ENCODE data around the gene GMPS. TPM values are rescaled to one million over a fixed set of nuclear protein-coding genes. Genes with fewer than 3 reads are reported as not detected.

The GMPS gene
- total and polyA plus RNA-seq, 8 donors, result 8.0 to 38.7 (median 30.2) TPM

GRCh38 chr3:155989536-155989935 is 119.1 kb downstream of the GMPS start:
- intact Hi-C loops (cut with DNase I), result no loop called here
- no peaks in the 10 kb centered on the region for H3K4me1 ChIP-seq
- TF ChIP-seq CTCF (IDR thresholded peaks at IDR 0.05), result no peak
- H3K27ac ChIP-seq, result no peak overlapping the region
- no peaks in the 10 kb centered on the region for H3K27me3 ChIP-seq
- DNase-seq, result no peak
- FAIRE-seq, result no peak
- no peak for ATAC-seq
- no peak overlapping the region for H3K4me3 ChIP-seq
- no peaks in the 10 kb centered on the region for H3K36me3 ChIP-seq
- no peaks in the 10 kb centered on the region for H3K9me3 ChIP-seq

GRCh38 chr3:155991212-155991611 is 120.8 kb downstream of the GMPS start:
- no peak overlapping the region for H3K4me3 ChIP-seq
- no peak overlapping the region for H3K27ac ChIP-seq
- DNase-seq (no peak), ATAC-seq (no peak), FAIRE-seq (no peak)
- 69 to 75% methylated on average over 4 of the region's 4 CpGs for WGBS, 2 donors
- no peaks in the 10 kb centered on the region for H3K4me1 ChIP-seq
- H3K27me3 ChIP-seq, result no peaks in the 10 kb centered on the region
- no peaks in the 10 kb centered on the region for H3K36me3 ChIP-seq
- intact Hi-C loops (cut with DNase I), result no loop called here
- H3K9me3 ChIP-seq, result no peaks in the 10 kb centered on the region
- TF ChIP-seq CTCF (IDR thresholded peaks at IDR 0.05), result no peak

GRCh38 chr3:155991847-155992246 is 121.4 kb downstream of the GMPS start:
- WGBS, 2 donors, result 79 to 91% methylated on average over 1 of the region's 1 CpG
- Histone ChIP-seq H3K4me3 (no peak overlapping the region), H3K4me1 (no peaks in the 10 kb centered on the region), H3K27ac (no peak overlapping the region), H3K36me3 (no peaks in the 10 kb centered on the region), H3K9me3 (no peaks in the 10 kb centered on the region), H3K27me3 (no peaks in the 10 kb centered on the region)
- no peak for FAIRE-seq
- ATAC-seq, result no peak
- no peak for TF ChIP-seq CTCF (IDR thresholded peaks at IDR 0.05)
- intact Hi-C loops (cut with DNase I), result no loop called here
- no peak for DNase-seq

Other genes starting within 250 kb of the GMPS start
- gene PLCH1, start 125.6 kb upstream of the GMPS start, total RNA-seq, result 1 to 10 TPM; 1.6 to 4.4 (median 2.4) TPM
- gene PLCH1, start 125.6 kb upstream of the GMPS start, polyA plus RNA-seq, result 1 to 10 TPM in 1 of 2 donors, under 1 TPM in 1; 0.91 to 2.3 TPM
- 1 to 10 TPM; 1.7 to 3.9 (median 3.3) TPM for gene C3orf33, start 64.4 kb upstream of the GMPS start, total RNA-seq
- gene C3orf33, start 64.4 kb upstream of the GMPS start, polyA plus RNA-seq, result 1 to 10 TPM; 1.5 to 5.7 TPM
- gene SLC33A1, start 16.2 kb upstream of the GMPS start, total RNA-seq, result 10 to 100 TPM; 30.2 to 39.1 (median 35.6) TPM
- gene SLC33A1, start 16.2 kb upstream of the GMPS start, polyA plus RNA-seq, result 10 to 100 TPM; 10.1 to 22.2 TPM
- gene KCNAB1, start 249.9 kb downstream of the GMPS start, total RNA-seq, result 1 to 10 TPM; 1.4 to 4.9 (median 3.2) TPM
- 1 to 10 TPM in 1 of 2 donors, under 1 TPM in 1; 0.76 to 4.9 TPM for gene KCNAB1, start 249.9 kb downstream of the GMPS start, polyA plus RNA-seq

Measured in pancreas (tissue), 10 donors.